Panc1 (cell line): Measurements from ENCODE around the gene TFAP2A. TPM values are rescaled to one million over a fixed set of nuclear protein-coding genes. Genes with fewer than 3 reads are reported as not detected.

ENCODE experiments used
- ATAC-seq: fragments of 200-7000 bp; cut with Tn5 transposase; 2 replicates; pipeline ENCODE4 v1.9.1; 2020; ENCODE audit warnings: mild to moderate bottlenecking, moderate library complexity
- BruUV-seq: library from RNA; stranded (reverse); fragments of 400-500 nt; replicated peaks from 2 replicates; lab custom pipeline; 2021; lab: Mats Ljungman, UMichigan
- CTCF ChIA-PET: fragments of 300-600 bp; sonication (Branson Sonifier 250); formaldehyde crosslinking; loops from one replicate; lab custom pipeline; 2022; ENCODE audit warnings: antibody characterized with exemption; lab: Charles Lee
- POLR2A ChIA-PET: fragments of 300-600 bp; sonication (Branson Sonifier 250); formaldehyde crosslinking; loops from one replicate; lab custom pipeline; 2022; ENCODE audit warnings: antibody characterized with exemption; lab: Charles Lee
- DNase-seq: peaks from one replicate; pipeline ENCODE4 v3.0.0-alpha.2; 2010; ENCODE audit warnings: low read depth, low spot score
- H3K27ac ChIP-seq: 2 replicates; pipeline ENCODE4 v1.5.1; 2011; ENCODE audit warnings: mild to moderate bottlenecking, low read length, inconsistent platforms
- H3K27me3 ChIP-seq: fragments of 200-500 bp; sonication (Bioruptor generic); 2 replicates; pipeline ENCODE4 v1.6.0; 2014; ENCODE audit warnings: low read length, inconsistent platforms; ENCODE audit not compliant: control insufficient read depth, insufficient read depth
- H3K36me3 ChIP-seq: fragments of 200-500 bp; sonication (Bioruptor generic); 2 replicates; pipeline ENCODE4 v1.5.1; 2014; ENCODE audit warnings: inconsistent platforms, mild to moderate bottlenecking, low read length, moderate library complexity; ENCODE audit not compliant: control insufficient read depth, insufficient read depth
- H3K4me1 ChIP-seq: 2 replicates; pipeline ENCODE4 v1.5.1; 2011; ENCODE audit warnings: inconsistent platforms, mild to moderate bottlenecking, low read length, moderate library complexity; ENCODE audit not compliant: control insufficient read depth, insufficient read depth
- H3K4me3 ChIP-seq, 2 experiments: 2 replicates each; pipeline ENCODE4 v1.5.1; 2011 to 2012; ENCODE audit warnings: low read depth in 2 of 2, low read length in 2 of 2, mild to moderate bottlenecking in 2 of 2, inconsistent platforms in 1 of 2, moderate library complexity in 1 of 2
- H3K9me3 ChIP-seq: fragments of 200-500 bp; sonication (Bioruptor generic); 2 replicates; pipeline ENCODE4 v1.5.1; 2014; ENCODE audit warnings: low read depth, mild to moderate bottlenecking, inconsistent platforms, low read length, moderate library complexity; ENCODE audit not compliant: control insufficient read depth, insufficient read depth
- CTCF ChIP-seq: fragments of 450-650 bp; IDR thresholded peaks from 2 replicates; pipeline ENCODE4 v1.5.1; 2017; ENCODE audit warnings: mild to moderate bottlenecking
- POLR2AphosphoS5 ChIP-seq: IDR thresholded peaks from 2 replicates; pipeline ENCODE4 v1.6.1; 2012; ENCODE audit warnings: mild to moderate bottlenecking, low read depth, low read length, moderate library complexity
- SIN3A ChIP-seq: IDR thresholded peaks from 2 replicates; pipeline ENCODE4 v1.6.1; 2012; ENCODE audit warnings: low read depth, mild to moderate bottlenecking, low read length, moderate library complexity, borderline replicate concordance; ENCODE audit not compliant: insufficient read depth
- TCF7L2 ChIP-seq: IDR thresholded peaks from 2 replicates; pipeline ENCODE4 v1.6.1; 2011; ENCODE audit warnings: mild to moderate bottlenecking, low read depth, low read length, inconsistent platforms
- in situ Hi-C: cut with HindIII; loops from 2 replicates; pipeline ENCODE4 v1.10.0; 2016; ENCODE audit warnings: low sequenced_read_pairs, low pct_unique_long_range_greater_than_20kb
- intact Hi-C: fragments of 100-400 bp; cut with micrococcal nuclease; formaldehyde crosslinking; loops from one replicate; pipeline ENCODE4 v1.10.0; 2022; ENCODE audit not compliant: unreplicated experiment
- total RNA-seq: library from RNA; stranded (reverse); gene quantifications from one replicate; pipeline ENCODE4 v1.2.1, GENCODE V29; 2021; ENCODE audit not compliant: unreplicated experiment
- TF ChIP-seq, protein P1 (sequence below), 2 experiments: IDR thresholded peaks; 2 replicates each; pipeline ENCODE4 v1.6.1; 2011 to 2012; ENCODE audit warnings: low read depth in 2 of 2, control low read depth in 1 of 2, low read length in 1 of 2, mild to moderate bottlenecking in 1 of 2, moderate library complexity in 1 of 2; ENCODE audit not compliant: insufficient read depth in 1 of 2

The TFAP2A gene
- total RNA-seq, 1 experiment from 2014 or later = 83.9 TPM

DNA sequence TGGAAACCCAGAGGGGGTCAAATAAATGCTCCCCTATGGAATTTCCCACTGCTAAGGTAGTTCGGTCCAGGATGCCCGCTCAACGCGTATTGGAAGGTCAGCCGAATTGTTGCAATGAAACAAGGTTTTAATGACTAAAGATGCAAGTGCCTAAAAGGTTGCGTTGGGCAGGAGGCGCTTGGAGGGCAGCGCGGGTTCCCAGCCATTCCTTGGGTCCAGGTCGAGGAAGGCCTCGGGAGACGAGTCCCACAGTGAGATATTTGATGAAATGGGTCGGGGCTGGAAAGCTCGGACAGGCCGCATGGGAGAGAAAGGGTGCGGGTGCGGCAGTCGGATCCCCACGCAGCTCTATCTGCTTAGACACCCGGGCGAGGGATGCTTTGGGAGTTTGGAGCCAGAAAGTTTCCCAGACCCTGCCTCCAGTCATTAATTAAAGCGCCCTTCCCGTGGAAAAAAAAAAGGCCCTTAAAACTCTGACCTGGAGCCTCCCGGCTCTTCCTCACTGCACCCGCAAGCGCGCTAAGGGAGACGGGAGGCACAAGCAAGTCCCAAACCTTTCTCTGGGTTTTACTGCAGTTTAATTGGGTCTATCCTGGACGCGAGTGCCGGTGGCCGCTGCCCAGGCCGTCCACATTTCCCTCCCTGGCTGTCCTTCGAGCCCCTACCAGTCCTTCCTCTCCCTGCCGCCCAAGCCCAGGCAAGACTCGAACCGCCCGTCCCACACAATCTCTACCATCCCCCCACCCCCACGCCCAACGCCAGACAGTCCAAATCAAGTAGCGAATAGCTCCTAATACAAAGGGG is 24.2 kb downstream of the TFAP2A start:
- in situ Hi-C loops (no loop called here), intact Hi-C loops (no loop called here)
- ChIA-PET CTCF (no interaction called here), POLR2A (no interaction called here)
- Histone ChIP-seq H3K36me3 (no peaks in the 10 kb centered on the region), H3K9me3 (no peaks in the 10 kb centered on the region), H3K27me3 (no peaks in the 10 kb centered on the region), H3K4me3 (no peak overlapping the region), H3K27ac (no peak overlapping the region), H3K4me1 (peaks cover 41% of the 10 kb centered on the region)
- ATAC-seq (no peak), DNase-seq (no peak)
- no peak for TF ChIP-seq CTCF
- no peak for TF ChIP-seq TCF7L2
- TF ChIP-seq, protein P1, sequence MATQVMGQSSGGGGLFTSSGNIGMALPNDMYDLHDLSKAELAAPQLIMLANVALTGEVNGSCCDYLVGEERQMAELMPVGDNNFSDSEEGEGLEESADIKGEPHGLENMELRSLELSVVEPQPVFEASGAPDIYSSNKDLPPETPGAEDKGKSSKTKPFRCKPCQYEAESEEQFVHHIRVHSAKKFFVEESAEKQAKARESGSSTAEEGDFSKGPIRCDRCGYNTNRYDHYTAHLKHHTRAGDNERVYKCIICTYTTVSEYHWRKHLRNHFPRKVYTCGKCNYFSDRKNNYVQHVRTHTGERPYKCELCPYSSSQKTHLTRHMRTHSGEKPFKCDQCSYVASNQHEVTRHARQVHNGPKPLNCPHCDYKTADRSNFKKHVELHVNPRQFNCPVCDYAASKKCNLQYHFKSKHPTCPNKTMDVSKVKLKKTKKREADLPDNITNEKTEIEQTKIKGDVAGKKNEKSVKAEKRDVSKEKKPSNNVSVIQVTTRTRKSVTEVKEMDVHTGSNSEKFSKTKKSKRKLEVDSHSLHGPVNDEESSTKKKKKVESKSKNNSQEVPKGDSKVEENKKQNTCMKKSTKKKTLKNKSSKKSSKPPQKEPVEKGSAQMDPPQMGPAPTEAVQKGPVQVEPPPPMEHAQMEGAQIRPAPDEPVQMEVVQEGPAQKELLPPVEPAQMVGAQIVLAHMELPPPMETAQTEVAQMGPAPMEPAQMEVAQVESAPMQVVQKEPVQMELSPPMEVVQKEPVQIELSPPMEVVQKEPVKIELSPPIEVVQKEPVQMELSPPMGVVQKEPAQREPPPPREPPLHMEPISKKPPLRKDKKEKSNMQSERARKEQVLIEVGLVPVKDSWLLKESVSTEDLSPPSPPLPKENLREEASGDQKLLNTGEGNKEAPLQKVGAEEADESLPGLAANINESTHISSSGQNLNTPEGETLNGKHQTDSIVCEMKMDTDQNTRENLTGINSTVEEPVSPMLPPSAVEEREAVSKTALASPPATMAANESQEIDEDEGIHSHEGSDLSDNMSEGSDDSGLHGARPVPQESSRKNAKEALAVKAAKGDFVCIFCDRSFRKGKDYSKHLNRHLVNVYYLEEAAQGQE (IDR thresholded peaks at IDR 0.05; ENCODE audit: insufficient read depth in 1 of 2, low read depth in 2 of 2, low read length in 1 of 2) = no peak
- TF ChIP-seq POLR2AphosphoS5 = no peak
- TF ChIP-seq SIN3A = no peak
- no TSS peak for BruUV-seq

DNA sequence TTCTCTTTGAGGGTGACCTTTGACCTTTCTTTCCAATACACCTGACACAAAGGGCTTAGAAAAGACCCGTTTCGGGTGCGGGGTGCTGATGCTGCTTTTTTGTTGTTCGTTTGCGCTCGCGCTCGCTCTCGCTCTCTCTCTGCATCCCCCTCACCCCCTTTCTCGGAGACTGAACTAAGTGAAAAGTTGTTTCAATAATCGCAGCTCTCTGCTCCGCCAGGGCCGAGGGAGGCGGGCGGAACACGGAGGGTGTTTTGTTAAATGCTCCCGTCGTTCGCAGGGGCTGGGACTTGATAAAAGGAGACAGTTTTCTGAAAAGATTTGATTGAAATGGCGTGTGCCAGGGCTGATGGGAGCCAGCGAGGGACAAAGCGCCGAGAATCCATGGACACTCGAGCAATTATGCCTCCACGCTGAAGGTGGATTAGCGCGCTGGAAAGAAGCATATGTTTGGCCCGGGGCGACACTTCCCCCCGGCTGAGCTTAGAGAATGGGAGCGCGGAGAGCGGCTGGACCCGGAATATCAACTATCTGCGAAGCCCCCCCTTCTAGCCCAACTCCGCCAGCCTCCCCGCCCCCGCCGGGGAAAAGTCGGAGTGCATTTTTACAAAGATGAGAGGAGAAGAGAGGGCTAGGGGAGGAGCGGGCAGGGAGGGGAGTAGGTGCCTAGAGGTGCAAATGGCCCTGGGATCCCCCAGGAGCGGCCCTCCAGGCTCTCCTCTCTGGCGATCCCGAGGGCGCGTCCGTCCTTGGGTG is 25.0 kb downstream of the TFAP2A start:
- in situ Hi-C loops (no loop called here), intact Hi-C loops (no loop called here)
- peaks cover 34% of the 10 kb centered on the region for H3K4me1 ChIP-seq
- DNase-seq (no peak), ATAC-seq (no peak)
- H3K36me3 ChIP-seq = no peaks in the 10 kb centered on the region
- POLR2A ChIA-PET = no interaction called here
- no peak overlapping the region for H3K27ac ChIP-seq
- TF ChIP-seq TCF7L2 (no peak), SIN3A (no peak), CTCF (no peak), POLR2AphosphoS5 (no peak)
- TF ChIP-seq, protein P1 (IDR thresholded peaks at IDR 0.05; ENCODE audit: insufficient read depth in 1 of 2, low read depth in 2 of 2, low read length in 1 of 2) = no peak
- CTCF ChIA-PET = no interaction called here
- no peak overlapping the region for H3K4me3 ChIP-seq
- BruUV-seq = no TSS peak
- no peaks in the 10 kb centered on the region for H3K27me3 ChIP-seq
- no peaks in the 10 kb centered on the region for H3K9me3 ChIP-seq
